Trophoblast cell (in vitro differentiated cells and primary cell): ENCODE data around the gene SIX1.

ENCODE experiments used
- DNase-seq, 2 donors: peaks; one replicate each; pipeline ENCODE4 v3.0.0-alpha.2; 2016
- H2AFZ ChIP-seq: 2 replicates; pipeline ENCODE4 v1.6.1; 2013; ENCODE audit warnings: low read length, moderate library complexity, mild to moderate bottlenecking; ENCODE audit not compliant: insufficient read depth, poor library complexity
- H2AK5ac ChIP-seq: 2 replicates; pipeline ENCODE4 v1.6.1; 2013; ENCODE audit warnings: mild to moderate bottlenecking, low read length
- H2BK120ac ChIP-seq: 2 replicates; pipeline ENCODE4 v1.6.1; 2013; ENCODE audit warnings: low read length, mild to moderate bottlenecking, moderate library complexity; ENCODE audit not compliant: insufficient read depth, poor library complexity
- H2BK12ac ChIP-seq: 2 replicates; pipeline ENCODE4 v1.6.1; 2013; ENCODE audit warnings: mild to moderate bottlenecking, low read length, moderate library complexity
- H2BK5ac ChIP-seq: 2 replicates; pipeline ENCODE4 v1.6.1; 2013; ENCODE audit warnings: low read length, low read depth, moderate library complexity, mild to moderate bottlenecking; ENCODE audit not compliant: poor library complexity
- H3K14ac ChIP-seq: 2 replicates; pipeline ENCODE4 v1.6.1; 2013; ENCODE audit warnings: mild to moderate bottlenecking, low read length
- H3K18ac ChIP-seq: 2 replicates; pipeline ENCODE4 v1.6.1; 2013; ENCODE audit warnings: mild to moderate bottlenecking, low read length
- H3K23ac ChIP-seq: 2 replicates; pipeline ENCODE4 v1.6.1; 2013; ENCODE audit warnings: low read length
- H3K27ac ChIP-seq: 2 replicates; pipeline ENCODE4 v1.5.1; 2013; ENCODE audit warnings: low read depth, mild to moderate bottlenecking, inconsistent platforms, low read length, moderate library complexity
- H3K27me3 ChIP-seq: 2 replicates; pipeline ENCODE4 v1.6.1; 2013; ENCODE audit warnings: inconsistent platforms, mild to moderate bottlenecking, low read length, moderate library complexity; ENCODE audit not compliant: insufficient read depth
- H3K36me3 ChIP-seq, 2 experiments: 1 replicate in 1 of 2; 2 replicates in 1 of 2; pipeline ENCODE4 v1.6.1; 2013; ENCODE audit warnings: low read length in 2 of 2, mild to moderate bottlenecking in 2 of 2, moderate library complexity in 1 of 2; ENCODE audit not compliant: insufficient read depth in 2 of 2, control insufficient read depth in 1 of 2
- H3K4ac ChIP-seq: 2 replicates; pipeline ENCODE4 v1.6.1; 2013; ENCODE audit warnings: low read depth, mild to moderate bottlenecking, low read length, moderate library complexity
- H3K4me1 ChIP-seq, 2 experiments: 1 replicate in 1 of 2; 2 replicates in 1 of 2; pipeline ENCODE4 v1.6.1; 2013; ENCODE audit warnings: low read length in 2 of 2, mild to moderate bottlenecking in 2 of 2, moderate library complexity in 1 of 2; ENCODE audit not compliant: insufficient read depth in 2 of 2, control insufficient read depth in 1 of 2
- H3K4me2 ChIP-seq: 2 replicates; pipeline ENCODE4 v1.6.1; 2013; ENCODE audit warnings: inconsistent platforms, mild to moderate bottlenecking, low read length, moderate library complexity
- H3K4me3 ChIP-seq: 2 replicates; pipeline ENCODE4 v1.5.1; 2013; ENCODE audit warnings: mild to moderate bottlenecking, low read depth, low read length, inconsistent platforms
- H3K79me1 ChIP-seq: one replicate; pipeline ENCODE4 v1.6.1; 2013; ENCODE audit warnings: low read length
- H3K79me2 ChIP-seq: 2 replicates; pipeline ENCODE4 v1.6.1; 2013; ENCODE audit warnings: low read length, mild to moderate bottlenecking; ENCODE audit not compliant: control insufficient read depth, insufficient read depth, poor library complexity
- H3K9ac ChIP-seq: 2 replicates; pipeline ENCODE4 v1.6.1; 2013; ENCODE audit warnings: mild to moderate bottlenecking, low read length
- H3K9me3 ChIP-seq: 2 replicates; pipeline ENCODE4 v1.6.1; 2013; ENCODE audit warnings: low read depth, mild to moderate bottlenecking, control low read depth, inconsistent platforms, low read length; ENCODE audit not compliant: insufficient read depth
- H4K12ac ChIP-seq: 2 replicates; pipeline ENCODE4 v1.6.1; 2013; ENCODE audit warnings: low read depth, mild to moderate bottlenecking, low read length, moderate library complexity
- H4K8ac ChIP-seq: 2 replicates; pipeline ENCODE4 v1.6.1; 2013; ENCODE audit warnings: low read depth, mild to moderate bottlenecking, low read length, moderate library complexity
- H4K91ac ChIP-seq: one replicate; pipeline ENCODE4 v1.6.1; 2013; ENCODE audit warnings: low read depth, mild to moderate bottlenecking, low read length, moderate library complexity
- WGBS: extraction: QIAGEN DNeasy Blood & Tissue Kit; methylation state at CpG from one replicate; pipeline ENCODE4 v1.1.7; 2013; ENCODE audit warnings: missing lambda C conversion rate; ENCODE audit not compliant: insufficient read length, insufficient coverage; ENCODE audit errors: extremely low coverage; 5-methylcytosine and 5-hydroxymethylcytosine counted together

SIX1 gene

GRCh38 chr14:60662982-60663381, 13.7 kb upstream of the SIX1 start:
- no peaks in the 10 kb centered on the region for H3K9me3 ChIP-seq
- no peak overlapping the region for H3K14ac ChIP-seq
- H2BK5ac ChIP-seq, result no peak overlapping the region
- no peak overlapping the region for H3K23ac ChIP-seq
- H4K91ac ChIP-seq, result no peak overlapping the region
- H3K79me2 ChIP-seq, result no peaks in the 10 kb centered on the region
- peaks cover 4% of the 10 kb centered on the region for H3K27me3 ChIP-seq
- WGBS, result no CpG with 5 or more reads among the region's 1 CpG
- H3K18ac ChIP-seq, result no peak overlapping the region
- no peak overlapping the region for H3K4ac ChIP-seq
- H4K12ac ChIP-seq, result no peak overlapping the region
- no peak overlapping the region for H3K9ac ChIP-seq
- no peak overlapping the region for H2BK120ac ChIP-seq
- H4K8ac ChIP-seq, result no peak overlapping the region
- no peak overlapping the region for H2BK12ac ChIP-seq
- no peak overlapping the region for H3K4me3 ChIP-seq
- H3K79me1 ChIP-seq, result no peaks in the 10 kb centered on the region
- H2AK5ac ChIP-seq, result no peak overlapping the region
- H3K36me3 ChIP-seq, result no peaks in the 10 kb centered on the region
- peaks cover 0 to 2% of the 10 kb centered on the region in 2 experiments for H3K4me1 ChIP-seq
- H2AFZ ChIP-seq, result no peak overlapping the region
- H3K4me2 ChIP-seq, result no peak overlapping the region
- DNase-seq, result no peak
- no peak overlapping the region for H3K27ac ChIP-seq

GRCh38 chr14:60661721-60662120, 12.4 kb upstream of the SIX1 start:
- Histone ChIP-seq H4K91ac (no peak overlapping the region), H3K79me1 (peaks cover 6% of the 10 kb centered on the region), H3K23ac (no peak overlapping the region), H3K36me3 (no peaks in the 10 kb centered on the region), H4K8ac (no peak overlapping the region), H3K4me3 (no peak overlapping the region), H3K9me3 (no peaks in the 10 kb centered on the region), H2BK12ac (no peak overlapping the region), H2BK120ac (no peak overlapping the region), H3K27ac (no peak overlapping the region), H3K18ac (no peak overlapping the region), H3K4ac (no peak overlapping the region), H3K9ac (no peak overlapping the region), H2AFZ (no peak overlapping the region), H3K4me2 (no peak overlapping the region), H4K12ac (no peak overlapping the region), H3K27me3 (peaks cover 14% of the 10 kb centered on the region), H3K4me1 (peaks cover 0 to 6% of the 10 kb centered on the region in 2 experiments), H2BK5ac (no peak overlapping the region), H3K14ac (no peak overlapping the region), H2AK5ac (no peak overlapping the region), H3K79me2 (no peaks in the 10 kb centered on the region)
- no CpG with 5 or more reads among the region's 1 CpG for WGBS
- DNase-seq, result no peak

- Histone ChIP-seq H3K18ac (no peak overlapping the region), H4K8ac (no peak overlapping the region), H4K12ac (no peak overlapping the region), H3K4me2 (no peak overlapping the region), H3K27ac (no peak overlapping the region), H3K4me1 (peaks cover 0 to 16% of the 10 kb centered on the region in 2 experiments), H4K91ac (no peak overlapping the region), H3K14ac (no peak overlapping the region), H3K79me2 (no peaks in the 10 kb centered on the region), H2BK12ac (no peak overlapping the region), H2AFZ (no peak overlapping the region), H2AK5ac (no peak overlapping the region), H3K9me3 (no peaks in the 10 kb centered on the region), H2BK120ac (no peak overlapping the region), H3K4ac (no peak overlapping the region), H3K27me3 (peaks cover 37% of the 10 kb centered on the region), H3K36me3 (no peaks in the 10 kb centered on the region), H2BK5ac (no peak overlapping the region), H3K79me1 (peaks cover 6% of the 10 kb centered on the region), H3K9ac (no peak overlapping the region), H3K23ac (no peak overlapping the region), H3K4me3 (no peak overlapping the region)
- WGBS, result no CpG with 5 or more reads among the region's 4 CpGs
- DNase-seq, result no peak
Measured at GRCh38 chr14:60658909-60659585, 9.8 kb upstream of the SIX1 start.

- WGBS, result no CpG with 5 or more reads among the region's 10 CpGs
Measured at GRCh38 chr14:60658211-60658690, 9.0 kb upstream of the SIX1 start.

More at GRCh38 chr14:60658211-60658690, 9.0 kb upstream of the SIX1 start:
- no peak overlapping the region for H2BK12ac ChIP-seq
- H4K91ac ChIP-seq, result no peak overlapping the region
- no peak overlapping the region for H3K27ac ChIP-seq
- peaks cover 6% of the 10 kb centered on the region for H3K79me1 ChIP-seq
- no peak for DNase-seq
- H3K14ac ChIP-seq, result no peak overlapping the region
- no peaks in the 10 kb centered on the region for H3K9me3 ChIP-seq
- no peak overlapping the region for H4K12ac ChIP-seq
- H3K18ac ChIP-seq, result no peak overlapping the region
- no peak overlapping the region for H3K4ac ChIP-seq
- H2BK120ac ChIP-seq, result no peak overlapping the region
- H3K27me3 ChIP-seq, result peaks cover 45% of the 10 kb centered on the region
- no peaks in the 10 kb centered on the region for H3K36me3 ChIP-seq
- no peak overlapping the region for H2BK5ac ChIP-seq
- no peak overlapping the region for H3K9ac ChIP-seq
- H3K79me2 ChIP-seq, result no peaks in the 10 kb centered on the region
- H3K4me1 ChIP-seq, result peaks cover 0 to 16% of the 10 kb centered on the region in 2 experiments
- H3K4me2 ChIP-seq, result peak overlapping the region; percentile 71
- H3K4me3 ChIP-seq, result no peak overlapping the region
- H4K8ac ChIP-seq, result no peak overlapping the region
- H3K23ac ChIP-seq, result no peak overlapping the region
- no peak overlapping the region for H2AK5ac ChIP-seq
- H2AFZ ChIP-seq, result no peak overlapping the region
